ENCODE results near the gene TMEM242.

DNA sequence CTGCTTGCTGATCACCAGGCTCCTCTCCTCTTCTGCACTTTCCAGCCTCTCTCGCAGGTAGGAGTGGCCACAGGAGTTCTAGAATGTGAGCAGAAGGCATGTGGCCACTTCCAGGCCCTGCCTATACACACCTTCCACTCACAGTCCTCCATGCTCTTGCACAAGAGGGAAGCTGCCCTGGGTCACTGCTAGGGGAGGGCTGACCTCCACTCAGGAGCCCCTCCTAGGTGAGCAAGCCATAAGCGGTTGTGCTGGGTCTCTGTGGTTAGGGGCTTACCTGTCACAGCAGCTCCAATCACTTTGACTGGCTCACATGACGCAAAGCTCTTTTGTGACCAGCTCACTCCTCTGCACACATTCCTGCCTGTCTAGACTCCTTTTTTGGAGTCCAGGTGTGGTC lies 68.2 kb downstream of the TMEM242 start:
- TF ChIP-seq, protein P1, sequence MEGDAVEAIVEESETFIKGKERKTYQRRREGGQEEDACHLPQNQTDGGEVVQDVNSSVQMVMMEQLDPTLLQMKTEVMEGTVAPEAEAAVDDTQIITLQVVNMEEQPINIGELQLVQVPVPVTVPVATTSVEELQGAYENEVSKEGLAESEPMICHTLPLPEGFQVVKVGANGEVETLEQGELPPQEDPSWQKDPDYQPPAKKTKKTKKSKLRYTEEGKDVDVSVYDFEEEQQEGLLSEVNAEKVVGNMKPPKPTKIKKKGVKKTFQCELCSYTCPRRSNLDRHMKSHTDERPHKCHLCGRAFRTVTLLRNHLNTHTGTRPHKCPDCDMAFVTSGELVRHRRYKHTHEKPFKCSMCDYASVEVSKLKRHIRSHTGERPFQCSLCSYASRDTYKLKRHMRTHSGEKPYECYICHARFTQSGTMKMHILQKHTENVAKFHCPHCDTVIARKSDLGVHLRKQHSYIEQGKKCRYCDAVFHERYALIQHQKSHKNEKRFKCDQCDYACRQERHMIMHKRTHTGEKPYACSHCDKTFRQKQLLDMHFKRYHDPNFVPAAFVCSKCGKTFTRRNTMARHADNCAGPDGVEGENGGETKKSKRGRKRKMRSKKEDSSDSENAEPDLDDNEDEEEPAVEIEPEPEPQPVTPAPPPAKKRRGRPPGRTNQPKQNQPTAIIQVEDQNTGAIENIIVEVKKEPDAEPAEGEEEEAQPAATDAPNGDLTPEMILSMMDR (IDR thresholded peaks at IDR 0.05; ENCODE audit: insufficient read depth, low read depth, low read length) = no peak
- no peak for TF ChIP-seq EZH2 (IDR thresholded peaks at IDR 0.05; ENCODE audit: insufficient read depth, low read length)

Measured in astrocyte (in vitro differentiated cells and primary cell).